Activated CD4-positive, alpha-beta T cell treated with anti-CD3 and anti-CD28 coated beads for 36 hours (primary cell): ENCODE results near the gene STX12. TPM values are rescaled to one million over a fixed set of nuclear protein-coding genes. Genes with fewer than 3 reads are reported as not detected.
"Not testable (repeated sequence)": the region's sequence is repeated elsewhere in the genome, so short reads cannot be mapped to it uniquely, and the experiment has no call there.

Source experiments
- ATAC-seq: fragments of 200-7000 bp; cut with Tn5 transposase; one replicate; pipeline ENCODE4 v1.10.0; 2021; ENCODE audit warnings: mild to moderate bottlenecking, moderate library complexity
- CTCF ChIA-PET: fragments of 350-600 bp; sonication (Branson Sonifier 250); formaldehyde crosslinking; loops from one replicate; lab custom pipeline; 2021; ENCODE audit warnings: antibody characterized with exemption; lab: Charles Lee
- POLR2A ChIA-PET: fragments of 350-600 bp; sonication (Branson Sonifier 250); formaldehyde crosslinking; loops from one replicate; lab custom pipeline; 2021; ENCODE audit warnings: antibody characterized with exemption, inconsistent platforms; lab: Charles Lee
- DNase-seq: peaks from one replicate; pipeline ENCODE4 v3.0.0-alpha.2; 2020
- H3K27ac Mint-ChIP-seq: one replicate; pipeline ENCODE4 v1.8.0; 2021; ENCODE audit warnings: mixed read lengths
- H3K27me3 Mint-ChIP-seq: one replicate; pipeline ENCODE4 v1.8.0; 2021; ENCODE audit warnings: mixed read lengths
- H3K36me3 Mint-ChIP-seq: one replicate; pipeline ENCODE4 v1.8.0; 2021; ENCODE audit warnings: low read depth, mixed read lengths
- H3K4me1 Mint-ChIP-seq: one replicate; pipeline ENCODE4 v1.8.0; 2021; ENCODE audit warnings: mixed read lengths
- H3K4me3 Mint-ChIP-seq: one replicate; pipeline ENCODE4 v1.8.0; 2021; ENCODE audit warnings: mild to moderate bottlenecking, moderate library complexity, mixed read lengths
- H3K9me3 Mint-ChIP-seq: one replicate; pipeline ENCODE4 v1.8.0; 2021; ENCODE audit warnings: low read depth, mixed read lengths
- intact Hi-C, 2 experiments: fragments of 100-400 bp; cut with DNase I in 1 of 2; cut with micrococcal nuclease in 1 of 2; formaldehyde crosslinking; loops; one replicate each; pipeline versions ENCODE4 v1.14.2 to v1.15.1; 2022 to 2024; cut with DNase I, micrococcal nuclease
- total RNA-seq, 2 experiments: library from RNA; stranded (reverse); gene quantifications; one replicate each; pipeline ENCODE4 v1.2.3, GENCODE V29; 2021

The STX12 gene
- total RNA-seq, 2 experiments from 2014 or later, result 26.8 to 37.4 TPM

DNA sequence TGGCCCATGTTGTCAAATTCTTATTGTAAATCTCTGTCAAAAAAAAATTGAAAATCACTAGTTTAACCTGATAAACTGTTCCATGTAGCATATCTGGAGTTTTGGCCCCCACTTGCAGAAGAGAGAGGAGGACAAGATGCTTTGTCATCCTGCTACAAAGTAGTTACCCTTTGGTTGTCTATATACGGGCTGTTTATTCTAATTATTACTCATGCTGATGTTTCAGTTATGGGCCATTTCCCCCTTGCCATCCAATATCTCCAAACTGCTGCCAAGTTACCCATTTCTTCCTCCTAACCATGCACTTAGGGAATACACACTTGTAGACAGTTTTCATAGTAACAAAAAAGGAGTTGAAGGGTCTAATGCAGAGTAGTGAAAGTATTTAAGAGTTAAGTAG is 22.6 kb downstream of the STX12 start:
- no peak overlapping the region for H3K27ac Mint-ChIP-seq
- H3K27me3 Mint-ChIP-seq, result no peaks in the 10 kb centered on the region
- no peak for ATAC-seq

DNA sequence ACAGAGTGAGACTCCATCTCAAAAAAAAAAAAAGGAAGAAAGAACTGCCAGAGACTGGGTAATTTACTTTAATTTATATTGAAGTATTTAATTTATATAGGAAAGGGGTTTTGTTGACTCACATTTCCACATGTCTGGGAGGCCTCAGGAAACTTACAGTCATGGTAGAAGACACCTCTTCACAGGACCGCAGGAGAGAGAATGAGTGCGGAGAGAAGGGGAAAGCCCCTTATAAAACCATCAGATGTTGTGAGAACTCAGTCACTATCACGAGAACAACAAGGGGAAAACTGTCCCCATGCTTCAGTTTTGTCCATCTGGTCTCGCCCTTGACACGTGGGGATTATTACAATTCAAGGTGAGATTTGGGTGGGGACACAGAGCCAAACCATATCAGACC is 31.8 kb downstream of the STX12 start:
- Mint-ChIP-seq H3K9me3 (no peaks in the 10 kb centered on the region), H3K27ac (no peak overlapping the region)
- ATAC-seq, result peak; percentile 73

More for the DNA sequence above, 22.6 kb downstream of the STX12 start:
- ChIA-PET CTCF (no interaction called here), POLR2A (no interaction called here)
- H3K4me3 Mint-ChIP-seq, result no peak overlapping the region
- H3K4me1 Mint-ChIP-seq, result no peaks in the 10 kb centered on the region
- H3K9me3 Mint-ChIP-seq, result no peaks in the 10 kb centered on the region
- peaks cover 46% of the 10 kb centered on the region for H3K36me3 Mint-ChIP-seq
- intact Hi-C loops, result no loop called here
- DNase-seq, result no peak

DNA sequence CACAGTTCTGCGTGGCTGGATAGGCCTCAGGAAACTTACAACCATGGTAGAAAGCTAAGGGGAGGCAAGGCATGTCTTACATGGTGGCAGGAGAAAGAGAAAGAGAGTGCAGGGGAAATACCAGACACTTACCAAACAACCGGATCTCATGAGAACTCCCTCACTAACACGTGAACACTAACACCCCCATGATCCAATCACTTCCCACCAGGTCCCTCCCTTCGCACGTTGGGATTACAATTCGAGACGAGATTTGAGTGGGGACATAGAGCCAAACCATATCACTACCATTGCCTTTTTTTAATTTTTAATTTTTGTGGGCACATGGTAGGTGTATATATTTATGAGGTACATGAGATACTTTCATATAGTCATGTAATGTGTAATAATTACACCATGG is 33.7 kb downstream of the STX12 start:
- H3K36me3 Mint-ChIP-seq, result peaks cover 27% of the 10 kb centered on the region
- H3K9me3 Mint-ChIP-seq, result no peaks in the 10 kb centered on the region
- ChIA-PET CTCF (no interaction called here), POLR2A (no interaction called here)
- no peak for DNase-seq
- ATAC-seq, result no peak
- H3K4me1 Mint-ChIP-seq, result peaks cover 2% of the 10 kb centered on the region
- no peaks in the 10 kb centered on the region for H3K27me3 Mint-ChIP-seq
- intact Hi-C loops, result no loop called here
- H3K27ac Mint-ChIP-seq, result no peak overlapping the region
- no peak overlapping the region for H3K4me3 Mint-ChIP-seq

More for the DNA sequence above, 31.8 kb downstream of the STX12 start:
- ChIA-PET CTCF (interaction anchor here (1.2 kb wide), 1 partner anchor 195 kb away, joined by 3 read pairs; no protein-coding TSS in a partner anchor), POLR2A (no interaction called here)
- DNase-seq, result peak; percentile 29
- Mint-ChIP-seq H3K4me3 (no peak overlapping the region), H3K36me3 (peaks cover 34% of the 10 kb centered on the region), H3K4me1 (peaks cover 2% of the 10 kb centered on the region), H3K27me3 (no peaks in the 10 kb centered on the region)
- intact Hi-C loops, result no loop called here

DNA sequence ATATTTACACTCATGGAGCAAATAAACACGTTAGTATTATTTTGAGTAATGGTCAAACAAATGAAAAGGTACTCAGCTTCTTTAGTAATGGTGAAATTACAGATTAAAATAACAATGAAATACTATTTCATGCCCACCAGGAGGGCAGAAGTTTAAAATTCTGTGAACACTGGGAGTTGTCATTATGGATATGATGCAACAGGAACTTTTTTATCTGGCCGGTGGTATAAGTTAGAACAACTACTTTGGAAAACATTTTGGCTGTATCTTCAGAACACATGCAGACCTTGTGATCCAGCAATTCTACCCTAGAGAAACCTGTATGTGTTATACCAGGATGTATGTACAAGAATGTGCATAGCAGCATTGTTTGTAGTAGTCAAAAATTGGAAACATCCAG is 34.4 kb downstream of the STX12 start:
- intact Hi-C loops, result no loop called here
- no peaks in the 10 kb centered on the region for H3K27me3 Mint-ChIP-seq
- CTCF ChIA-PET, result no interaction called here
- DNase-seq (no peak), ATAC-seq (no peak)
- POLR2A ChIA-PET, result no interaction called here
- H3K36me3 Mint-ChIP-seq, result peaks cover 27% of the 10 kb centered on the region
- H3K4me3 Mint-ChIP-seq, result no peak overlapping the region
- no peak overlapping the region for H3K27ac Mint-ChIP-seq
- peaks cover 4% of the 10 kb centered on the region for H3K4me1 Mint-ChIP-seq
- H3K9me3 Mint-ChIP-seq, result no peaks in the 10 kb centered on the region

DNA sequence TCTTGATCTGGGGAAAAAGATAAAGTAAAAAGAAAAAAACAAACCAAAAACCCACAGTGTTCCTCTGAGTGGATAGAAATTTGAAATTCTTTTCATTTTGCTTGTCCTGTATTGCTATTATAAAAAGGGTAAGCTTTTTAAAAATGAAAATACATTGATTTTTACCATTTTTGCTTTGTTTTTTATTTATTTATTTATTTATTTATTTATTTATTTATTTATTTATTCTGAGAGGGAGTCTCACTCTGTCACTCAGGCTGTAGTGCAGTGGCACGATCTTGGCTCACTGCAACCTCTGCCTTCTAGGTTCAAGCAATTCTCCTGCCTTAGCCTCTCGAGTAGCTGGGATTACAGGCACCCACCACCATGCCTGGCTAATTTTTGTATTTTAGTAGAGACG is 35.1 kb downstream of the STX12 start:
- H3K27ac Mint-ChIP-seq, intact Hi-C loops, H3K4me3 Mint-ChIP-seq, H3K9me3 Mint-ChIP-seq, DNase-seq, H3K4me1 Mint-ChIP-seq, H3K27me3 Mint-ChIP-seq, ATAC-seq, POLR2A ChIA-PET: not testable (repeated sequence)
- CTCF ChIA-PET, result interaction anchor here (1.0 kb wide), 1 partner anchor 132 kb away, joined by 3 read pairs; no protein-coding TSS in a partner anchor
- H3K36me3 Mint-ChIP-seq, result peaks cover 28% of the 10 kb centered on the region

DNA sequence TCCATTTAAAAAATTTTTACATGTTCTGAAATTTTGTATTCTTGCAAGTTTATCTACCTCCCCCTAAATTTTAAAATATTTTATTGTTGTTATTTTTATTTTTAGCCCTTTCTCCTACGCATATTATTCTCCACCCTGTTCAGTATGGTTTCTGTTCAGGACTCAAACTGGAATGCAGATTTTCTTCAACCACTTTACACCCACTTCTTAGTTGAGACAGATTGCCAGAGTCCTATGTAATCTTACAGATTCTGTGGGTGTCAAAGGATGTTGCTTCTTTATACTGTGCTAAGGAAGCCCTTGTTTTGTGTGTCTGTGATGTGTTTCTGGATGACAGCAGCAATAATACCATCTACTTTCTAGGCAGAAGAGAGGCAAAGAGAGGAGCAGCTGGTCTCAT is 36.9 kb downstream of the STX12 start:
- ChIA-PET POLR2A (no interaction called here), CTCF (interaction anchor here (0.7 kb wide), 1 partner anchor 561 kb away, joined by 3 read pairs; no protein-coding TSS in a partner anchor)
- Mint-ChIP-seq H3K36me3 (peaks cover 17% of the 10 kb centered on the region), H3K4me1 (peaks cover 2% of the 10 kb centered on the region), H3K4me3 (no peak overlapping the region), H3K9me3 (no peaks in the 10 kb centered on the region), H3K27ac (no peak overlapping the region), H3K27me3 (no peaks in the 10 kb centered on the region)
- ATAC-seq (no peak), DNase-seq (no peak)
- intact Hi-C loops, result no loop called here

DNA sequence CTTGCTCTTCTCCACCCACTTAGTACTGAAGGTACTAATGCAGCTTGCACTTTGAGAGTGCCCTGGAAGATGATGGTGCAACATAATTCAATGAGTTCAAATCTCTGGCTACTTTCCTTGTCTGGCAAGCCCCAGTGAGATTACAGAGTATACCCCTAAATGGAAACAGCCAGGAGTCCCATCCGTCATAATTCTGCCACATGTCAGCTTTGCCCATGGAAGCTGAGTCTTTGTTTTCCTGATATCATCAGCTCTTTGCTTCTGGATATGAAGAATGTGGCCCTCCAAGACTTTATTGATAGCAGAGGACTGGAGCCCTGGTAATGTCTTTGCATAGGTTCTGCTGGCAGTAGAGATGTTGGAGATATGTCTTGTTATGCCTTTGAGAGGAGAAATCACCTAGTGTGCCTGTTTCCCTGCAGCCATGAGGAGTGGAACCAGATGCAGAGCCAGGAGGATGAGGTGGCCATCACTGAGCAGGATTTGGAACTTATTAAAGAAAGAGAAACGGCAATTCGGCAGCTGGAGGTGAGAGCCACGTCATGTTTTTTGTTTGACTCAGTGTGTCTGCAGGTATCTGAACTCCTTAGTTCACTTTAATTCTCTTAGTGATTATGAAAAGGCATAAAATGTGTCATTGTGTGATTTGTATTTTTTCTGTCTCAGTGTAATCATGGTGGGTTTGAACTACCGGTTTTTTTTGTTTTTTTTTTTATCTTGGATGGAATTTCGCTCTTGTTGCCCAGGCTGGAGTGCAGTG is 38.9 kb downstream of the STX12 start:
- intact Hi-C loops, result no loop called here
- ChIA-PET CTCF (interaction anchor here (0.6 kb wide), 1 partner anchor 599 kb away, joined by 3 read pairs; no protein-coding TSS in a partner anchor), POLR2A (no interaction called here)
- DNase-seq (peak; percentile 13), ATAC-seq (peak; percentile 33)
- H3K27me3 Mint-ChIP-seq, result no peaks in the 10 kb centered on the region
- H3K36me3 Mint-ChIP-seq, result peaks cover 11% of the 10 kb centered on the region
- H3K4me1 Mint-ChIP-seq, result peaks cover 2% of the 10 kb centered on the region
- no peak overlapping the region for H3K27ac Mint-ChIP-seq
- no peaks in the 10 kb centered on the region for H3K9me3 Mint-ChIP-seq
- H3K4me3 Mint-ChIP-seq, result no peak overlapping the region

DNA sequence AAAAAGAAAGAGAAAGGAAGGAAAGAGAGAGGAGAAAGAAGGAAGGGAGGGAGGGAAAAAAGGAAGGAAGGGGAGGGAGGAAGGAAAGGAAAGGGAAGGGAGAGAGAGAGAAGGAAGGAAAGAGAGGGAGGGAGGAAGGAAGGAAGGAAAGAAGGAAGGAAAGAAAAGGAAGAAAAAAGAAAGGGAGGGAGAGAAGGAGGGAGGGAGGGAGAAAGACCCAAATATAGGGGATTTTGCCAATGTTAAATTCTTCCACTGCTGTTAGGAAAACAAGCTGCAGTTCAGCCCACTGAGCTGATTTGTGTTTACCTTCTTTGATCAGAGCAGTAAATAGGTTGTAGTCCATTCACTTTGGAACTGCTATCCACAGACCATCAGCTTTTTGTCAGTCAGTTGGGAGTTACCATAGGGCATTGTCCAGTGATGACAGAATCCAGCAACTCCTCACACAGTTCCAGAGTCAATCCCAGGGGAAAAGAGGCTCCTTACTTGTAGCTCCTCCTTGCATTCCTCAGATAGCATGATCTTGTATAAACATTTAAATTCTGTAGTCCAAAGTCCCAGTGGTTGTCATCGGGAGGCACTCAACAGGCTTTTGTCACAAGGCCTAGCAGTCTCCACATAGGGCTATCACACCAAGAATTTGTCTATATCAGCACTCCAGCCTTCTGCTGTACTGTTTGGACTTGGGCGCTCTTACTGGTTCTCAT is 44.1 kb downstream of the STX12 start:
- CTCF ChIA-PET, result interaction anchor here (1.0 kb wide), 1 partner anchor 33 kb away, joined by 3 read pairs; no protein-coding TSS in a partner anchor
- H3K9me3 Mint-ChIP-seq, result no peaks in the 10 kb centered on the region
- ATAC-seq, result no peak

DNA sequence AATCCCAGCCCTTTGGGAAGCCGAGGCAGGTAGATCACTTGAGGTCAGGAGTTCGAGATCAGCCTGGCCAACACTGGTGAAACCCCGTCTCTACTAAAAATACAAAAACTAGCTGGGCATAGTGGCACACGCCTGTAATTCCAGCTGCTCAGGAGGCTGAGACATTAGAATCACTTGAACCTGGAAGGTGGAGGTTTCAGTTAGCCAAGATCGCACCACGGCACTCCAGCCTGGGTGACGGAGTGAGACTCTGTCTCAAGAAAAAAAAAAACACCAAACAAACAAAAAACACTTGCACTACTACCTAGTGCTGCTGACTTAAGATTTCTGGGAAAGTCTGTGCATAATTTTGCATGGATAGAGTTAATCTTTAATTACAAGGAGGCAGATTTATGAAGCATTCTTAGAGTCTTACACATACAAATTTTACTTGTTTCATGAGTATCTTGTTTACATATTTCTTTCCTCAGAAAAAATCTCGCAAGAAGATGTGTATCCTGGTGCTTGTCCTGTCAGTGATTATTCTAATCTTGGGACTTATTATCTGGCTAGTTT is 48.8 kb downstream of the STX12 start:
- H3K27me3 Mint-ChIP-seq, result no peaks in the 10 kb centered on the region
- no peaks in the 10 kb centered on the region for H3K9me3 Mint-ChIP-seq
- CTCF ChIA-PET, result no interaction called here
- POLR2A ChIA-PET, result no interaction called here
- no peak for DNase-seq
- H3K4me1 Mint-ChIP-seq, result no peaks in the 10 kb centered on the region
- intact Hi-C loops, result no loop called here
- peaks cover 23% of the 10 kb centered on the region for H3K36me3 Mint-ChIP-seq
- H3K4me3 Mint-ChIP-seq, result no peak overlapping the region
- ATAC-seq, result no peak
- H3K27ac Mint-ChIP-seq, result no peak overlapping the region

More for the DNA sequence above, 44.1 kb downstream of the STX12 start:
- DNase-seq, result no peak
- intact Hi-C loops, result no loop called here
- POLR2A ChIA-PET, result no interaction called here
- no peak overlapping the region for H3K4me3 Mint-ChIP-seq
- no peaks in the 10 kb centered on the region for H3K4me1 Mint-ChIP-seq
- H3K27ac Mint-ChIP-seq, result no peak overlapping the region
- no peaks in the 10 kb centered on the region for H3K27me3 Mint-ChIP-seq
- peaks cover 23% of the 10 kb centered on the region for H3K36me3 Mint-ChIP-seq

DNA sequence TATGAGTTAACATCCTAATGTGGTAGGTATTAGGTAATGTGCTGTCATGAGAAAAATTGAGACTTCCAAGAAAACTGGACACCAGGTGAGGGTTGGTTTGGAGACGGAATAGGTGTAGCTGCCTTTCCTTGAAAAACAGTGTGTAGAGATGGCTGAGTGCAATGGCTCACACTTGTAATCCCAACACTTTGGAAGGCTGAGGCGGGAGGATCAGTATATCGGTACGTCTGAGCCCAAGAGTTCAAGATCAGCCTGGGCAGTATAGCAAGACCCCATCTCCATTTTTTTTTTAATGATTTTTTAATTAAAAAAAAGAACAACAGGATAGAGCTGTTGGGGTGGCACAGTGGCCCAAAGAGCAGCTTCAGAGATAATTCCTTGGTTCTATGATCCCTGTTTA is 50.8 kb downstream of the STX12 start:
- ChIA-PET CTCF (no interaction called here), POLR2A (no interaction called here)
- H3K27ac Mint-ChIP-seq, result no peak overlapping the region
- H3K4me1 Mint-ChIP-seq, result no peaks in the 10 kb centered on the region
- no peak overlapping the region for H3K4me3 Mint-ChIP-seq
- ATAC-seq, result no peak
- intact Hi-C loops, result no loop called here
- H3K36me3 Mint-ChIP-seq, result peaks cover 16% of the 10 kb centered on the region
- H3K27me3 Mint-ChIP-seq, result no peaks in the 10 kb centered on the region
- DNase-seq, result no peak
- H3K9me3 Mint-ChIP-seq, result no peaks in the 10 kb centered on the region

DNA sequence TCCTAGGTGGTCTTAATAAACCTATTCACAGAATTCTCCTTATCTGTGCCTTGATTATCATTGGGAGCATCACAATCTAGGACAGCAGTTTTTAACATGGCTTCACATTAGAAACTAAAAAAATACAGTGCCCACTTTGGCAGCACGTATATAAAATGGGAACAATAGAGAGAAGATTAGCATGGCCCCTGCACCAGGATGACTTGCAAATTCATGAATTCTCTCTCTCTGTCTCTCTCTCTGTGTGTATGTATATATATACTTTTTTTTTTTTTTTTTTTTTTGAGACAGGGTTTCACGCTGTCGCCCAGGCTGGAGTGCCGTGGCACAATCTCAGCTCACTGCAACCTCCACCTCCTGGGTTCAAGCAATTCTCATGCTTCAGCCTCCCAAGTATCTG is 51.4 kb downstream of the STX12 start:
- H3K27ac Mint-ChIP-seq, result no peak overlapping the region
- H3K36me3 Mint-ChIP-seq, result peaks cover 13% of the 10 kb centered on the region
- H3K9me3 Mint-ChIP-seq, result no peaks in the 10 kb centered on the region
- intact Hi-C loops, result no loop called here
- no peak overlapping the region for H3K4me3 Mint-ChIP-seq
- CTCF ChIA-PET, result no interaction called here
- POLR2A ChIA-PET, result no interaction called here
- no peaks in the 10 kb centered on the region for H3K4me1 Mint-ChIP-seq
- DNase-seq (no peak), ATAC-seq (no peak)
- H3K27me3 Mint-ChIP-seq, result no peaks in the 10 kb centered on the region
